AG09309 (cell line): ENCODE measurements around the gene APPL2.

Source experiments
- DNase-seq: peaks from one replicate; pipeline ENCODE4 v3.0.0-alpha.2; 2010; ENCODE audit warnings: low read depth
- H3K4me3 ChIP-seq: 2 replicates; pipeline ENCODE4 v1.5.1; 2011; ENCODE audit warnings: mild to moderate bottlenecking, low read depth, low read length, moderate library complexity; ENCODE audit not compliant: control insufficient read depth
- TF ChIP-seq, protein P1 (sequence below): IDR thresholded peaks from 2 replicates; pipeline ENCODE4 v1.5.1; 2011; ENCODE audit warnings: mild to moderate bottlenecking, low read depth, low read length, inconsistent platforms; ENCODE audit not compliant: insufficient read depth, control insufficient read depth; ENCODE audit errors: missing control alignments

The APPL2 gene

DNA sequence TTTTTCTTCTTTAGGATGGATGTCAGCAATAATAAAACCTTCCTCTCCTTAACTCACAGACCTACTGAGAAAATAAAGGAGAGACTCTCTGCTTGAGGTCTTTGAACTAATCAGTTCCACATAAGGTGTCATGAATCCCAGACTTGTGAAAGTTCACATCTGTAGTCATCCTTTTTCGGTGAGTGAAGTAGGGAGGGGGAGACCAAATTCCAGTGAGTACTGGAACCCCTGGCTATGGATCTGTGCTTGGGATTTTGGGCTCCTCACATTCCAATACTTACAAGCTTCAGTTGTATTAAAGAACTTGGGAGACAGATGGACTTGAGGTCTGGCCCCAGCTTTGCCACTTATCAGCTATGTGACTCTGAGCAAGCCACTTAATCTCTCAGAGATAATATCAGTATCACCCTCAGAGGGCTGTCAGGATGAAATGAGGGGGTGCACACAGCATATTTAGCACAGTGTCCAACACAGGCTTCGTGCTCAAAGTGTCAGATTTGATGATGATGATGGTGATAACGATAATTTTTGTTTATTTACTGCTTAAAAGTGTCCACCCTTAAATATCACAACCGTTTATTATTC lies 34.8 kb upstream of the APPL2 start:
- TF ChIP-seq, protein P1, sequence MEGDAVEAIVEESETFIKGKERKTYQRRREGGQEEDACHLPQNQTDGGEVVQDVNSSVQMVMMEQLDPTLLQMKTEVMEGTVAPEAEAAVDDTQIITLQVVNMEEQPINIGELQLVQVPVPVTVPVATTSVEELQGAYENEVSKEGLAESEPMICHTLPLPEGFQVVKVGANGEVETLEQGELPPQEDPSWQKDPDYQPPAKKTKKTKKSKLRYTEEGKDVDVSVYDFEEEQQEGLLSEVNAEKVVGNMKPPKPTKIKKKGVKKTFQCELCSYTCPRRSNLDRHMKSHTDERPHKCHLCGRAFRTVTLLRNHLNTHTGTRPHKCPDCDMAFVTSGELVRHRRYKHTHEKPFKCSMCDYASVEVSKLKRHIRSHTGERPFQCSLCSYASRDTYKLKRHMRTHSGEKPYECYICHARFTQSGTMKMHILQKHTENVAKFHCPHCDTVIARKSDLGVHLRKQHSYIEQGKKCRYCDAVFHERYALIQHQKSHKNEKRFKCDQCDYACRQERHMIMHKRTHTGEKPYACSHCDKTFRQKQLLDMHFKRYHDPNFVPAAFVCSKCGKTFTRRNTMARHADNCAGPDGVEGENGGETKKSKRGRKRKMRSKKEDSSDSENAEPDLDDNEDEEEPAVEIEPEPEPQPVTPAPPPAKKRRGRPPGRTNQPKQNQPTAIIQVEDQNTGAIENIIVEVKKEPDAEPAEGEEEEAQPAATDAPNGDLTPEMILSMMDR: no peak
- no peak overlapping the region for H3K4me3 ChIP-seq
- no peak for DNase-seq

DNA sequence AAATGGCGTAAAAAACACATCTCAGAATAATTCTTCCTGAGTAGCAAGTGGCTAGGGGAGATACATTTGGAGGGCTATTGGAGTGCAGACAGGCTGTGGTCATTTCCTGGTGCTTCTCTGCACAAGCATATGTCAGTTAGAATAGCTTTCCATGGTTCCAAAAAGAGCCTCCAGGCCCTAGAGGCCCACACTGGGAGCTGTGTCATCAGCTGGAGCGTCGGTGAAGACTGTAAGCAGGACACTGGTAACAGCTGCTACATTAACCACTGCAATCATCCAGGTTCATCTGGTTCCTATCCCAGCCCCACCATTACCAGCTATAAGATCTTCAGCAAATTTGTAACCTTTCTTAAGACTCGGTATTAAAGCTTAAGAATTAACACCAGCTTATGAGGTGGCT lies 31.7 kb upstream of the APPL2 start:
- DNase-seq: no peak
- TF ChIP-seq, protein P1: no peak
- no peak overlapping the region for H3K4me3 ChIP-seq

DNA sequence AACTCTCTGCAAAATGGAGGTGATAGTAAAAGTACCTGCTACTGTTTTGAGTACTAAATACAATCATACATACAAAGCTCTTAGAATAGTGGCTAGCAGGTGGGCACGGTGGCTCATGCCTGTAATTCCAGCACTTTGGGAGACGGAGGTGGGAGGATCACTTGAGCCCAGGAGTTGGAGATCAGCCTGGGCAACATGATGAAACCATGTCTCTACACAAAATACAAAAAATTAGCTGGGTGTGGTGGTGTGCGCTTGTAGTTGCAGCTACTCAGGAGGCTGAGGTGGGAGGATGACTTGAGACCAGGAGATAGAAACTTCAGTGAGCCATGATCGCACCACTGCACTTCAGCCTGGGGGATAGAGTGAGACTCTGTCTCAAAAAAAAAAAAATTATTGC lies 28.8 kb upstream of the APPL2 start:
- DNase-seq: no peak
- TF ChIP-seq, protein P1: no peak
- H3K4me3 ChIP-seq: no peak overlapping the region

DNA sequence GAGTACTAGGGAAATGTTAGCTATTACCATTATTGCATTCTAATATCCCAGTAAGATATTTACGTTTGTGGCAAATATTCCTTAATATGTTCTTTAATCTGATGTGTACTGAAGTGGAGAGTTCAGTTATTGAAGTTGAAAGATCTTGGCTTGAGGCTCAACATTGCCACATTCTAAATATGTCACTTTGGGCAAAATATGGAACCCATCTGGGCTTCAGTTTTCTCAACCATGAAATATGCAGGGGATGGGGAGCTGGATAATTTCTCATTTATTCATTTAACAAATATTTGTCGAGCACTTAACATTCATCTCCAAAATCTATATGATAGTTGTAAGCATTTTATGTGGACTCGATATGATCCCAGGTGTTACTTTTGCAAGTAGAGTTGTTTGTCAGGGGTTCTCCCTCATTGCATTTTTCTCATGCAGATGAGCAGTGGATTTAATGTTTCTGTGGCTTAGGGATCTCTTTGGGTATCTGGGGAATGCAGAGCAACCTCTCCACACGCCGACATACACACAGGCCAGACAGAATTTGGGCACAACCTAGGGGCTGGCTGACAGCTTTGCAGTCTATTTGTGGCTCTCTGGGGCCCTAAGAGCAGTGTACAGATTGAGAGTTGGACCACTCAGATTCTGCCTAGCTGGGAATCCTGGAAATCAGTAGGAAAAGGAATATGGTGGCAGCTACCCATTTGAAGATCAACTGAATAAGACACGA lies 26.6 kb upstream of the APPL2 start:
- no peak for DNase-seq
- no peak overlapping the region for H3K4me3 ChIP-seq
- TF ChIP-seq, protein P1: no peak

DNA sequence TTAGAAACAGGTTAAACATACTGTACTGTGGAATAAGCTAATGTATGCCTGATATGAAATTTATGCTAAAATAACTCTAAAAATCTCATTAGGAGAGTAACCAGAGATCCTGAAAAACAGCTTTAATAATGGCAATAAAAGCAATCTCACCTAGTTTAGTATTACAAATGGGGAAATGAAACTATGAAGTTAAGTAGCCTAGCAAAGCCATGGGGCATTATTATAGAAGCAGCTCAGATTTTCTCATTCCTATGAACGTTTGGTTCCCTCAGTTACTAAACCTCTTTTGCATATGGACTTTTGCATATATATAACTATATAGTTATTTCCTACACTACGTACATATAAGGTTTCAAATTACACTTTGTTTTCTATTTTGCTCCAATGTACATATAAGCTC lies 25.0 kb upstream of the APPL2 start:
- H3K4me3 ChIP-seq: no peak overlapping the region
- DNase-seq: no peak
- TF ChIP-seq, protein P1: no peak

DNA sequence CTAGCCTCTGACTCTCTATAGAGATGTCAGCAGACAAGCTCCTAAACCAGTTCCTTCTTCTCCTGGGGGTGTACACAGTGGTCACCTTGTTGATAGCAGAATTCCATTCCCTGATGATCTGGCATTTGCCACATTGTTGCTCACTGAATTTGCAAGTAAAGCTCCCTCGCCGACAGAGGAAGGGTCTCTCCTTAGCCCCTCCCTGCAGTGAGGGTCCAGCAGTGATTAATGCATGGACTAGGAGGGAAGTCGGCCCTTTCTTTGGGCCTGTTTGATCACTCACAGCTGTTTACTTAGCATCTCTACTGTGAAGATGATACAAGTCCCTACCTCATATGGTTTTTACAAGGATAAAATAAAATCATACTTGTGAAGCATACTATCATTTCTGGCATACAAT lies 23.3 kb upstream of the APPL2 start:
- DNase-seq: no peak
- H3K4me3 ChIP-seq: no peak overlapping the region
- TF ChIP-seq, protein P1: no peak
